Renal cortex interstitium (tissue), 11 donors: ENCODE data around the gene KCNJ8. TPM values are rescaled to one million over a fixed set of nuclear protein-coding genes. Genes with fewer than 3 reads are reported as not detected.
"Not testable (repeated sequence)": the region's sequence is repeated elsewhere in the genome, so short reads cannot be mapped to it uniquely, and the experiment has no call there.

Source experiments
- DNase-seq, 11 donors: peaks; one replicate each; pipeline ENCODE4 v3.0.0-alpha.2; 2013; ENCODE audit warnings: low read depth in 9 of 11, low spot score in 4 of 11; ENCODE audit errors: extremely low read depth in 1 of 11
- polyA plus RNA-seq, 3 donors: library from polyadenylated mRNA; unstranded; fragments of 120-200 nt; gene quantifications; one replicate each; pipeline ENCODE4 v1.2.1, GENCODE V29; 2013; ENCODE audit not compliant: insufficient read length in 3 of 3

Gene KCNJ8
- polyA plus RNA-seq, 3 donors = 20.6 to 22.9 (median 20.8) TPM

DNA sequence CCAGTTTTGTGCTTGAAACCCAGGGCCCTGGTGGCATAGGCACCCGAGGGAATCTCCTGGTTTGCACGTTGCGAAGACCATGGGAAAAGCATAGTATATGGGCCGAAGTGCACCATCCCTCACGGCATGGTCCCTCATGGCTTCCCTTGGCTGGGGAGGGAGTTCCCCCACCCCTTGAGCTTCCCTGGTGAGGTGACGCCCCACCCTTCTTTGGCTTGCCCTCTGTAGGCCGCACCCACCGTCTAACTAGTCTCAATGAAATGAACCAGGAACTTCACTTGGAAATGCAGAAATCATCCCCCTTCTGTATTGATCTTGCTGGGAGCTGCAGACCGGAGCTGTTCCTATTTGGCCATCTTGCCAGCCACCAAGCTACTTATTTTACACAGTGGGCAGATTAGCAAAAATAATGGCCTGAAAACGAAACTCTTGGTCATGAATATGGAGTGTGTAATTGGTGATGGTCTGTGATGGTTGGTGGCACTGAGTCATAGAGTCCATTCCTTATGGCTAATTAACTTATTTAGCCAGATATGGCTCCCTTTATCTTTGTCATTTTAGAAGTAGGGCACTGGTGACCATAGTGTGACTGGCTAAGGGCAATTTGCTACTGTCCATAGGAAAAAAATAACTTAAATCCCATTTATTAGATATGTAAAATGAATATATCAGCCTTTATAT, 21.3 kb upstream of the KCNJ8 start:
- no peak for DNase-seq

DNA sequence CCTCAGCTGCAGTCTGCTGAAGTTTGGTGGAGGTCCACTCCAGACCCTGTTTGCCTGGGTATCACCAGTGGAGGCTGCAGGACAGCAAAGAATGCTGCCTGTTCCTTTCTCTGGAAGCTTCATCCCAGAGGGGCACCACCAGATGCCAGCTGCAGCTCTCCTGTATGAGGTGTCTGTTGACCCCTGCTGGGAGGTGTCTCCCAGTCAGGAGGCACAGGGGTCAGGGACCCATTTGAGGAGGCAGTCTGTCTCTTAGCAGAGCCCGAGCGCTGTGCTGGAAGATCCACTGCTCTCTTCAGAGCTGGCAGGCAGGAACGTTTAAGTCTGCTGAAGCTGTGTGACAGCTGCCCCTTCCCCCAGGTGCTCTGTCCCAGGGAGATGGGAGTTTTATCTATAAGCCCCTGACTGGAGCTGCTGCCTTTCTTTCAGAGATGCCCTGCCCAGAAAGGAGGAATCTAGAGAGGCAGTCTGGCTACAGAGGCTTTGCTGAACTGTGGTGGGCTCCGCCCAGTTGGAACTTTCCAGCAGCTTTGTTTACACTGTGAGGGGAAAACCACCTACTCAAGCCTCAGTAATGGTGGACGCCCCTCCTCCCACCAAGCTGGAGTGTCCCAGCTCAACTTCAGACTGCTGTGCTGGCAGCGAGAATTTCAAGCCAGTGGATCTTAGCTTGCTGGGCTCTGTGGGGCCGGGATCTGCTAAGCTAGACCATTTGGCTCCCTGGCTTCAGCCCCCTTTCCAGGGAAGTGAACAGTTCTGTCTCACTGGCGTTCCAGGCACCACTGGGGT, 20.5 kb upstream of the KCNJ8 start:
- DNase-seq = not testable (repeated sequence)

DNA sequence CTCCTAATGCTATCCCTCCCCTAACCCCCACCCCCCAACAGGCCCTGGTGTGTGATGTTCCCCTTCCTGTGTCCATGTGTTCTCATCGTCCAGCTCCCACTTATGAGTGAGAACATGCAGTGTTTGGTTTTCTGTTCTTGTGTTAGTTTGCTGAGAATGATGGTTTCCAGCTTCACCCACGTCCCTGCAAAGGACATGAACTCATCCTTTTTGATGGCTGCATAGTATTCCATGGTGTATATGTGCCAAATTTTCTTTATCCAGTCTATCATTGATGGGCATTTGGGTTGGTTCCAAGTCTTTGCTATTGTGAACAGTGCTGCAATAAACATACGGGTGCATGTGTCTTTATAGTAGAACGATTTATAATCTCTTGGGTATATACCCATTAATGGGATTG, 15.2 kb upstream of the KCNJ8 start:
- not testable (repeated sequence) for DNase-seq

DNA sequence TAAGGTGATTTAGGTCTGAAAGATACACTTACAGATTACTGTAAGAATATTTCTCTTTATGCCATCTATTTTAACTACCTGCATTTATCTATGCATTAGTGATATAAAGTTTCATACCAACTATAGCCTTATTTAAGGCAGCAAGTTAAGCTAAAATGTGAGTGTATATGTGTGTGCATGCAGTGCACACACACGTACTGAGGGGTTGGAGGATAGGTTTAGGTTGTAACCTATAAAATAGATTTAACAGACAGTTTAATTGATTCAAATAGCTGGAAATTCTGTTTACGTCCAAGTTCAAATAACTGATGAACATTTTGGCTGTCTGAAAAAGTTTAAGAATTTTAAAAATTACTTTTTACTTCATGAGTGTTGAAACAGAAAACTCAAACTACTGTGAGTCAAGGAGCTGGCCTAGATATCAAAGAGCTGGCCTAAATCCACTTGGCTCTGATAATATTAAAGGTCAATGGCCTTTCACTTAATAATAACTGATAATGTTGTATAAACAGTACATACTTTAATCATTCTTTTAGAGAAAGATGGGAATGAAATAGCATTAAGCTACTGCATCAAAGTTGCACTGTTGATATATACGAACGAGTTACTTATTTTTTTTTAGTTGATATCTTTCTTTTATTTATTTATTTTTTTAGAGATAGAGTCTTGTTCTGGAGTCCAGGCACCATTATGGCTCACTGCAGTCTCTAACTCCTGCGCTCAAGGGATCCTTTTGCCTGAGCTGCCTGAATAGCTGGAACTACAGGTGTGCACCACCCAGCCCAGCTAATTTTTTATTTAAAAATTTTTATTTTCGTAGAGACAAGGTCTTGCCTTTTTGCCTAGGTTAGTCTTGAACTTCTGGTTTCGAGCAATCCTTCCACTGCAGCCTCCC, 13.8 kb upstream of the KCNJ8 start:
- no peak for DNase-seq

DNA sequence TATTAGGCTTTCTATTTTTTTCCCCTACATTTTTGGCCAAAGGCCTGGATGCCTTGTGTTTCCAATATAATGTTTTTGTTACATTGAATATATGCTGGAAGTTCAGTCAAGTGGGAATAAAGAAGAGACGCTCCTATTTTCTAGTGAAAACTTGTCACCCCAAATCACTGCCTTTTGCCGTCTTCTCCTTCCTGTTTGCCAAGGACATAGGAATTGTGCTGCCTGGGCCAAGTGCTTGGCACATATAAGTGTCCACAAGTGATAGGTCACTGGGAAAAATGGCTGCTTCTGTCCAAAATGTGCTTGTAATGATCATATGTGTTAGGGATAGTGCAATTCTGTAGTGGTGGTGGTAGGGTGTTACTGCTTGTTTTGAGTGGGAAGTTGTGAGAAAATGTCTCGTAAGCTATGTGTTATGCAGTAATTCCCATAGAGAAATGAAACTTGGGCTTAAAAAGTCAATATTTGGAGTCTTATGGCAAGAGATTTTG, 11.6 kb upstream of the KCNJ8 start:
- no peak for DNase-seq

DNA sequence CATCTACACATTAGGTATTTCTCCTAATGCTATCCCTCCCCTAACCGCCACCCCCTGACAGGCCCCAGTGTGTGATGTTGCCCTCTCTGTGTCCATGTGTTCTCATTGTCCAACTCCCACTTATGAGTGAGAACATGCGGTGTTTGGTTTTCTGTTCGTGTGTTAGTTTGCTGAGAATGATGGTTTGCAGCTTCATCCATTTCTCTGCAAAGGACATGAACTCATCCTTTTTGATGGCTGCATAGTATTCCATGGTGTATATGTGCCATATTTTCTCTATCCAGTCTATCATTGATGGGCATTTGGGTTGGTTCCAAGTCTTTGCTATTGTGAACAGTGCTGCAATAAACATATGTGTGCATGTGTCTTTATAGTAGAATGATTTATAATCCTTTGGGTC, 8.2 kb upstream of the KCNJ8 start:
- not testable (repeated sequence) for DNase-seq

DNA sequence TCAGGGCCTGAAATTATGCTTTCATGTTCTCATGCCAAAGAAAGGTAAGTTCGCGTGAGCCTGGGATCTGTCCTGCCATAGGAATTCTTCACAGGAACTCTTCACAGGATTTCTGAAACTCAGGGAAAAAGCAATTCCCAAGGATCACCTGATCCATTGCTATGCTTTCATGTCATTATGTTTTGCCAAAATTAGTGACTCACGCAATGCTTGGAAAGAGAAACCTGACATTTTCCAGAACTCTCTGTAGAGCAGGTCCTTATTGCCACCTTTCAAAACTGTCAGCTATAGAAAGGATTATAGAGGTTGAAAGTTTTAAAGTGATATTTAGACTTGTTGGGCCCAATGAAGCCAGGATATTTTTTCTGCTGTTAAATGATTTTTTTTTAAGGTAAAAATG, 6.3 kb upstream of the KCNJ8 start:
- no peak for DNase-seq

DNA sequence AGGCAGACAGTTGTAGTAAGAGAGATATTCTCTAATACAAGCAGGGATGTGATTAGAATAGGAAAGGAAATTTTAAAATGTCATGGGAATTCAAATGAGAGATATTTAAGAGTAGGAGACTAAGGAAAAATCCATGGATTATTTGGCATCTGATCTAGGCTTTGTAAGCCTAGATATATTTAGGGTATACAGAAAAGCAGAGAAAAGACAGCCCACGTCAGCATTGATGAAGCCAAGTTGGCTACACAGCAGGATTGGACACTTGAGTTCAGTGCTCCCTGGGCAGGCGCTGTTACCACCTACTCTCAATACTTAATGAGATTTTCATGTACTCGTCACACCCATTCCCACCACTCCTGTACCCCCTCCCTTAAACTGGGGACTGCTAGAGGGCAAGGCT, 1.7 kb upstream of the KCNJ8 start:
- no peak for DNase-seq

DNA sequence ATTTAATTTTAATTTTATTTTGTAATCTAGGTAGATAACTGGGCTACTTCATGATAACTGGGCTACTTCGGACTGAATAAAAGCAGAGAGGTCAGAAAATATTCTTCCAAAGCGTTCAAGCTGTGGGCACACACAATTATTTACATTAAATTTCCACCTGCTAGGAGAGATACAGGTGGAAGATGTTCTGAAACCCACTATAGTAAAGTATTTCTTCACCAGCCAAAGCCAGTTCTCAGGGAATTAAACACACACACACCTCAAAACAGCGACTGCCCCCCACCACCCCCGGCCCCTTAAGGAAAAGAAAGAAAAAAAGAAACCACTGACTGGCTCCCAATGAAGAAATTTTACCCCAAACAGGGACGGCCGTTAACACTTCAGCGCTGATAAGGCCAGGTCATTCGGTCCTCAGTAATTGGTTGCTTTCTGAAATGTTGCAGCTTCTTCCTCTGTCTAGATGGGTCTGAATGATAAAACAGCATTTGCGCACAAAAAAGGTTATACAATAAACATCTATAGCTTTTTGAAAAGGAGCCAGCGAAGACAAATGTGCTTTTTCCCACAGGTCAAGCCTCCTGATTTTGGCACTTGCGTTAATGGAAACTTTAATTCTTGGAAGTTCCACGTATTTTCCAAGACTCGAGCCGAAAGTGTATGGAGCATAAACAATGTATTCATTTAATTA, 771 bp upstream of the KCNJ8 start:
- DNase-seq = peak in 1 of 11 donors; percentile 28

DNA sequence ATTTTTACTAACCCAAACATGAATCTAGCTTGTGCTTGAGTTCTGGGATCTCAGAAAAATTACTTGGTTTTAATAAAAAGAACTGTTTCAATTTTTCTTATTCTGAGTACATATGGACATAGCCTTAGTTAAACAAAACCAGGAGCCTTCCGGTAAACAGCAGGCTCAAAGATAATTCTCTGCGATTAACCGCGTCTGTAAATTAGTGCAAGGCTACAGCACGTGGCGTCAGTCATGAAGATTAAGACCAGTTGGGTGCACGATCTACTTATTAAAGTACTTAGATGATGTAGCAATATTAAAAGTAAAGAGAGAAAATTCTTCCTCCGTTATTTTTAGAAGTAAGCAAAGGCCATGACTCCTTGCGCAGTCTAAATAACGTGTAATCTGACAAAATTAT, 700 bp downstream of the KCNJ8 start:
- no peak for DNase-seq

DNA sequence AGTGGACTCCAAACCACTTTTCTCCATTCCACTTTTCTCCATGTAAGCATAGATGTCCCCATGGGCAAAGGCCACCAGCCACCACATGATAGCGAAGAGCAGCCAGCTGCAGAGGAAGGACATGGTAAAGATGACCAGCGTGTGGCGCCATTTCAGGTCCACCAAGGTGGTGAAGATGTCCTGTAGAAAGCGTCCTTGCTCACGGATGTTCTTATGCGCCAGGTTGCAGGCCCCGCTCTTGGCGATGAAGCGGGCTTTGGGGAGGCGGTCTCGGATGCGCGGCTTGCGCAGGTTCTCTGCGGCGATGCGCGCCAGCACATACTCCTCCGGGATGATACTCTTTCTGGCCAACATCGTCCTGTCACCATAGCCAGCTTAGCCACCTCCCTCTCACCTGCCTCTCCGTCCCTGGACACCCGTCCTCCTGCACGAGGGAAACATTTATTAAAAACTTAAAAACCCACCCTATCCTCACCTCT, 1.2 kb downstream of the KCNJ8 start:
- DNase-seq = peak in 3 of 11 donors; percentile 32 to 60 (median 48)

DNA sequence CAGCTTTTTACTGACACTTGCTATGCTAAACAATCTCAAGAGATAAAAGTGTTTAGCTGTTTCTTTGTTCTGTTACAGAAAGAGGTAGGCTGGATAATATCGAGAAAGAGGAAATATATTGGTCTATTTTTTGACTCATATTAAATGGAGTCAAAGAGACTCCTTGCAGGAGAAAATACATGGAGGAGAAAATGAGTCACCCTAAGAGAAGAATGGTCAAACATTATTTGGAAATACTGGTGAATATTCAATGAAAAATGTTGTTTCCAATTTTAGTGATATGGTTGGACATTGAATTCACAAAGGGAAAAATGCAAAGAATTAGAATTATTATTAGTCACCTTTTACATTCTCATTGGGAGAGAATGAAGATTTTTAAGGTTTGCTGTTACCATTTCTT, 3.2 kb downstream of the KCNJ8 start:
- no peak for DNase-seq

DNA sequence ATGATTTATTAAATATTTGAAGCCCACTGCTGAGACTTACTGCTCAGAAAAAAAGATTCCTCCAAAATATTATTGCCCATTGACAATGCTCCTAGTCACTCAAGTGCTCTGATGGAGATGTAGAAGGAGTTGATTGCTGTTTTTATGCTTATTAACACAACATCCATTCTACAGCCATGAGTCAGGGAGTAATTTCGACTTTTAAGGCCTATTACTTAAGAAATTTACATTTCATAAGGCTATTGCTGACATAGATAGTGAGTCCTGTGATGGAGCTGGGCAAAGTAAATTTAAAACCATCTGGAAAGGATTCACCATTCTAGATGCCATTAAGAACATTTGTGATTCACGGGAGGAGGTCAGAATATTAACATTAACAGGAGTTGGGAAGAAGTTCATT, 5.2 kb downstream of the KCNJ8 start:
- DNase-seq = no peak

DNA sequence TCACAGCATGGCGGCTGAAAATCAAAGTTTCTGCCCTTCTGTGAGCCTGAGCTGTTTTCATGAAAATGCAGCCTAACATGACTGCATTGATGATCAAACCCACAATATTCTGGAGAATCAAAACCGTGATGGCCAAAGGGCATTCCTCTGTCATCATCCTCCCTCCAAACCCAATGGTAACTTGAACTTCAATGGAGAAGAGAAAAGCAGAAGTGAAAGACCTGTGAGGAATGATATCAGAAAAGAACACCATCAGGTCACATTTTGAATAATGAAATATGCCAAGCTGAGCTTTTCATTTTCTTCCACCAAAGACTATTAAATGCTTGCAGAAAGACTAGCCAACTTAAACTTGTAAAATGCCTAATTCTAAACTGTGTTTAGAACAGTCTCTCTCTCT, 8.1 kb downstream of the KCNJ8 start:
- no peak for DNase-seq

DNA sequence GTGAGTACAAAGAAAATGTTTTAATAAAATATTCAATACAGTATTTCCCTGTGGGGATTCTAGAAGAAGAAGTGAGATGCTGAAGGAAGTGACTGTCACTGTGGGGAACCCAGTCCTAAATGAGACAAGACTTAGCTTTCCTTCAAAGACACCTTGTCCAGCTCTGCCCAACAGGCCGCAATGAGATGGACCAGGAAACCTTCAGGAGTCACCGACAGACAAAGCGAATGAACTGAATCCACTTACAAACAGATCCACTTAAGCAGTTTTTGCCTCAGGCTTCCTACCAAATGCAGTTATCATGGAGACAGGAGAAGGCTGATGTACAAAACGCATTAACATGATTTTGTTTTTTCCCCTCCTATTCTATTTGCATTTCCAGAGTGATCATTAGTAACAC, 9.6 kb downstream of the KCNJ8 start:
- no peak for DNase-seq

DNA sequence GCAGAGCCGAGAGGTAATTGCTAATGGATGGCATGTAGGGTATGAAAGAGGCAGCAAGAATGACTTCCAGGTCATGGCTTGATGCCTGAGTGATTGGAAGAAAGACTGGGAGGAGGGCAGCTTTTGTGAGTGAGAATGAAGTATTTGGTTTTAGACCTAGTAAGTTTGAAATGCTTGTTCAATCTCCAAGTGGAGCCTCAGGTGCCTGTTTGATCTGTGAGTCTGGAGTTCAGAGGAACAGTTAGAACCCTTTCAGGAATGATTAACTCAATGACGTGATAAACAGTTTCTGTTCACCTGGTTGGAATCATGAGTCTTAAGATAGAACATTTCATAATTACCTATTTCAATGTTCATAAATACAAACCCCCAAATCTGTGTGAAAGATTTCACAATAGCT, 10.4 kb downstream of the KCNJ8 start:
- no peak for DNase-seq

DNA sequence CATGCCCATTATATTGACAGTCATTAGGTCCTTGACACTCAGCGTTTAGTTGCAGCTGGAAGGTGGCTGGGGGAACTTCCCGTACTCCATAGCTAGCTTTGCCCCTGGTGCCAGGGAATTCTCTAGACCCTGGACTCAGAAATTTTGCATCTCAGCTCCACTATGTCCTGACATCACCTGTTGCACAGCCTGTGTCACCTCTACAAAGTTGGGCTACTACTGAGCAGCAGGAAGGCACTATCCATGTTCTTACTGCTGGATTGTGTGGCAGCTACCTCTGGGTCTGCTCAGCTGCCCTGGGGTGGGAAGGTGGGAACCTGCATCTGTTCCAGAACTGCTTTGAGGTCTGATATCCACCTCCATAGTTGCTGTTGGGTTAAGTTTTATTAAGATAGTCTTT, 11.0 kb downstream of the KCNJ8 start:
- DNase-seq = no peak

DNA sequence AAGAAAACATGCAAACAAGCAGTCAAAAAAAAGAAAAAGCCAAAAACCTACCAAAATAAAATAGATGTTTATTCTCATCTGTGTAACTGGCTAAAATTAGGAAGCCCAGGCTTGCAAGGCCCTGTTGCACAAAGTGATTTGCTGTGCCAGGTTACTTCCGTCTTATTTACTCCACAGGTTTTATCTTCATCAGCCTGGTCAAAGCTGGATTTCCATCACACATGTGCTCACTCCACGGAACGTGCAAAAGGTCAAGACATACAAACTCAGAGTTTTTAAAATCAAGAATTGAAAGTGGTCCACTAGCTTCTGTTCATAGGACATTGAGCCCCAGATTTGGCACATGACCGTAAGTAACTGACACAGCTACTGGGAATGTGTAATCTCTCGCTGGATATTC, 14.8 kb downstream of the KCNJ8 start:
- no peak for DNase-seq

DNA sequence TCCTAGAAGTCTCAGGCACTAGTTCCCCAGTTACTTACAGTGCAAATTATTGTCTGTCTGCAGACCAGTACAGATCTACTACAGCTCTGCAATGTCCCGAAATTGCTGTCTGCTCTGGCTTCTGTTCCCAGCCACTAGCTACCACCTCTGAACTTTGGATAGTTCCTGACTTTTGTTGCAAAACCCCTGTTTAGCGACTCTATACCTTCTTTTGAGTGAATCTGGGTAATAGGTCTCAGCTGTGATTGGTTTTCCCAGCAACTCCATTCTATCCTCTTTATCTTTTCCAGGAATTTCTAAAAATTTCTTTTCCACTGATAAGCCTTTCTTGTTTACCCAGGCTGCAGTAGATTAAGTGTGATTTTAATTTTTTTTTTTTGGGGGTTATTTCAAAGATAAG, 16.8 kb downstream of the KCNJ8 start:
- DNase-seq = no peak
